D341Med (cell line): Measurements from ENCODE around the gene ATP8B2.

Experiments
- DNase-seq: peaks from one replicate; pipeline ENCODE4 v3.0.0; 2012; ENCODE audit warnings: low spot score

ATP8B2 gene

DNA sequence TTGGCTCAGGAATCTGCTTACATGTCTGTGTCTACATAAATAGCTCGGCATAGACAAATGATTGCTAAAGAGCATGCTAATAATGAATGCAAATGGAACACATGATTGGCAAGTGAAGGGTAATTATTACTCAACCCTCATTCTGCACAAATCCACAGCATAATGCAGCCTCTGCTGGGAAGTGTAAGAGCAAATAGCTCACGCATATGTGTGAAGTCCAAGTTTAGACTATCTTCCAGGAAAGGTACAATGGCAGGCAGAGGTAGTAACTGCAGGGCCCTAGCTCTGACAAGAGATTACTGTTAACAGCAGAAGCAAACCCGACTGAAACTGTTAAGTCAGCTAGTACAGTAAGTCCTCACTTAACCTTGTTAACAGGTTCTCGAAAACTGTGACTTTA lies 72.8 kb downstream of the ATP8B2 start:
- DNase-seq, result no peak

DNA sequence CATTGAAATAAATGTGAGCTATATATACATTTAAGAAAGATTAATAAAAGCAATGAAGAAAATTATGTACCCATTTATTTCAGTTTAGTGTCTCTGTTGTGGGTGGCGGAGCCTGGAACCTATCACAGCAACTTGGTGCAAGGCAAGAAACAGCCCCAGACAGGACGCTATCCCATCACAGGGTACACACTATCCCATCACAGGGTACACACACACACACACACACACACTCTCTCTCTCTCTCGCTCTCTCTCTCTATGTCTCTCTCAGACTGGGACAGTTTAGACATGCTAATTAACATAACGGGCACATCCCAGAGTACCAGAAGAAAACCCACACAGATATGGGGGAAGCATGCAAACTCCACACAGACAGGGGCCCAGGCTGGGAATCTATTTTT lies 73.4 kb downstream of the ATP8B2 start:
- DNase-seq, result no peak

GRCh38 chr1:154400381-154400801 lies 75.1 kb downstream of the ATP8B2 start:
- no peak for DNase-seq
